HepG2 (cell line): Measurements from ENCODE around the gene UBB.

Experiments used
- IKZF4 ChIP-seq: sonication (generic); formaldehyde crosslinking; IDR thresholded peaks from 2 replicates; pipeline ENCODE4 v1.5.1; 2020; ENCODE audit warnings: borderline replicate concordance, mild to moderate bottlenecking, low read depth, missing genetic modification reagents; ENCODE audit errors: not compliant biosample characterization
- IRF2 ChIP-seq: IDR thresholded peaks from 2 replicates; pipeline ENCODE4 v1.6.1; 2018; ENCODE audit warnings: missing genetic modification reagents, missing compliant biosample characterization
- MAFK ChIP-seq, 2 experiments: IDR thresholded peaks in 1 of 2; conservative IDR thresholded peaks in 1 of 2; 2 replicates each; pipeline ENCODE4 v1.6.1; 2011; ENCODE audit warnings: improper control_type of control experiment in 2 of 2, low read length in 2 of 2
- PAX8 ChIP-seq: sonication (generic); formaldehyde crosslinking; IDR thresholded peaks from 2 replicates; pipeline ENCODE4 v1.8.0; 2022; ENCODE audit warnings: mild to moderate bottlenecking, missing genetic modification reagents, borderline replicate concordance
- POLR2A ChIP-seq, 2 experiments: IDR thresholded peaks; 2 replicates each; pipeline ENCODE4 v1.6.1; 2011; ENCODE audit warnings: low read depth in 2 of 2, low read length in 2 of 2, mild to moderate bottlenecking in 1 of 2, moderate library complexity in 1 of 2; ENCODE audit not compliant: insufficient read depth in 1 of 2
- SOX6 ChIP-seq, 2 experiments: fragments of 450-650 bp in 1 of 2; sonication (generic) in 1 of 2; formaldehyde crosslinking in 1 of 2; IDR thresholded peaks; 2 replicates each; pipeline versions ENCODE4 v1.4.0 to v1.6.1; 2017 to 2020; ENCODE audit warnings: antibody characterized with exemption in 1 of 2, mild to moderate bottlenecking in 1 of 2, missing genetic modification reagents in 1 of 2
- ZNF331 ChIP-seq: sonication (generic); formaldehyde crosslinking; IDR thresholded peaks from 2 replicates; pipeline ENCODE4 v1.4.0; 2020; ENCODE audit warnings: missing genetic modification reagents
- ZNF501 ChIP-seq: sonication (generic); formaldehyde crosslinking; IDR thresholded peaks from 2 replicates; pipeline ENCODE4 v1.5.1; 2020; ENCODE audit warnings: mild to moderate bottlenecking, moderate library complexity, missing genetic modification reagents
- TF ChIP-seq, protein P1 (sequence below): sonication (generic); formaldehyde crosslinking; IDR thresholded peaks from 2 replicates; pipeline ENCODE4 v1.8.0; 2022; ENCODE audit warnings: mild to moderate bottlenecking, missing genetic modification reagents; ENCODE audit not compliant: insufficient replicate concordance
- TF ChIP-seq, protein P2 (sequence below): sonication (generic); formaldehyde crosslinking; IDR thresholded peaks from 2 replicates; pipeline ENCODE4 v1.5.1; 2020; ENCODE audit warnings: mild to moderate bottlenecking, missing genetic modification reagents, moderate library complexity
- TF ChIP-seq, protein P3 (sequence below): sonication (generic); formaldehyde crosslinking; IDR thresholded peaks from 2 replicates; pipeline ENCODE4 v1.5.0; 2020; ENCODE audit warnings: mild to moderate bottlenecking, missing genetic modification reagents, moderate library complexity
- TF ChIP-seq, protein P4 (sequence below): fragments of 450-650 bp; IDR thresholded peaks from 2 replicates; pipeline ENCODE4 v1.6.1; 2017; ENCODE audit warnings: mild to moderate bottlenecking

DNA sequence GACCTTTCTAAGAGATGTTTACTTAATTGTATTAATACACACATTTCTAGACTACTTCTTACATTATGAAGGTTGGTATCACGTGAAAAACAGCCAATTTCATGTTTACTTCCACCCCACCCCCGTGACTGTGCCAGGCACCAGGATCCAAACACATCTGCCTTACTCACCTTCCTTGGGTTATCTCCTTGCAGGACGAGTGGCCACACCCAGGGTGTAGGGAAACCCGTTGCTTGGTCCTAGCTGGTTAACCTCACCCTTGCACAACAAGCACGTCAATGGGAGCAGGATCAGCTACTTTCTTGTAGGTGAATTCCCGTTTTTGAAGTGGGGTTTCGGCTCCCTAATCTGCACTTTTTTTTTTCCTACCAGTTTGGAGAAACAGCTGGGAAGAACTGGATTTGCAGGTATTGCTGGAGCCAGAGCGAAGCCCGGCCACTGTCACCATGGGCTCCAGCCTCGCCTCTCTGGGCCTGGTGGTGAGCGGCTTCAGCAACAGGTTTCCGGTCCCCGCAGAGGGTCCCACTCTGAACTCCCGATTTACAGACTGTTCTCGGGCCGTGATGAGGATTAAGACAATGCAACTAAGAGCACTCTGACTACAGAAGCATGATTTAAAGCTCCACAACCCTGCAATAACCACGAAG, 2.1 kb upstream of the UBB start:
- TF ChIP-seq, protein P1, sequence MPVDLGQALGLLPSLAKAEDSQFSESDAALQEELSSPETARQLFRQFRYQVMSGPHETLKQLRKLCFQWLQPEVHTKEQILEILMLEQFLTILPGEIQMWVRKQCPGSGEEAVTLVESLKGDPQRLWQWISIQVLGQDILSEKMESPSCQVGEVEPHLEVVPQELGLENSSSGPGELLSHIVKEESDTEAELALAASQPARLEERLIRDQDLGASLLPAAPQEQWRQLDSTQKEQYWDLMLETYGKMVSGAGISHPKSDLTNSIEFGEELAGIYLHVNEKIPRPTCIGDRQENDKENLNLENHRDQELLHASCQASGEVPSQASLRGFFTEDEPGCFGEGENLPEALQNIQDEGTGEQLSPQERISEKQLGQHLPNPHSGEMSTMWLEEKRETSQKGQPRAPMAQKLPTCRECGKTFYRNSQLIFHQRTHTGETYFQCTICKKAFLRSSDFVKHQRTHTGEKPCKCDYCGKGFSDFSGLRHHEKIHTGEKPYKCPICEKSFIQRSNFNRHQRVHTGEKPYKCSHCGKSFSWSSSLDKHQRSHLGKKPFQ (CRISPR knock-in tag) = no peak
- TF ChIP-seq, protein P2, sequence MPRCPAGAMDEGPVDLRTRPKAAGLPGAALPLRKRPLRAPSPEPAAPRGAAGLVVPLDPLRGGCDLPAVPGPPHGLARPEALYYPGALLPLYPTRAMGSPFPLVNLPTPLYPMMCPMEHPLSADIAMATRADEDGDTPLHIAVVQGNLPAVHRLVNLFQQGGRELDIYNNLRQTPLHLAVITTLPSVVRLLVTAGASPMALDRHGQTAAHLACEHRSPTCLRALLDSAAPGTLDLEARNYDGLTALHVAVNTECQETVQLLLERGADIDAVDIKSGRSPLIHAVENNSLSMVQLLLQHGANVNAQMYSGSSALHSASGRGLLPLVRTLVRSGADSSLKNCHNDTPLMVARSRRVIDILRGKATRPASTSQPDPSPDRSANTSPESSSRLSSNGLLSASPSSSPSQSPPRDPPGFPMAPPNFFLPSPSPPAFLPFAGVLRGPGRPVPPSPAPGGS (CRISPR knock-in tag) = no peak
- TF ChIP-seq, protein P3, sequence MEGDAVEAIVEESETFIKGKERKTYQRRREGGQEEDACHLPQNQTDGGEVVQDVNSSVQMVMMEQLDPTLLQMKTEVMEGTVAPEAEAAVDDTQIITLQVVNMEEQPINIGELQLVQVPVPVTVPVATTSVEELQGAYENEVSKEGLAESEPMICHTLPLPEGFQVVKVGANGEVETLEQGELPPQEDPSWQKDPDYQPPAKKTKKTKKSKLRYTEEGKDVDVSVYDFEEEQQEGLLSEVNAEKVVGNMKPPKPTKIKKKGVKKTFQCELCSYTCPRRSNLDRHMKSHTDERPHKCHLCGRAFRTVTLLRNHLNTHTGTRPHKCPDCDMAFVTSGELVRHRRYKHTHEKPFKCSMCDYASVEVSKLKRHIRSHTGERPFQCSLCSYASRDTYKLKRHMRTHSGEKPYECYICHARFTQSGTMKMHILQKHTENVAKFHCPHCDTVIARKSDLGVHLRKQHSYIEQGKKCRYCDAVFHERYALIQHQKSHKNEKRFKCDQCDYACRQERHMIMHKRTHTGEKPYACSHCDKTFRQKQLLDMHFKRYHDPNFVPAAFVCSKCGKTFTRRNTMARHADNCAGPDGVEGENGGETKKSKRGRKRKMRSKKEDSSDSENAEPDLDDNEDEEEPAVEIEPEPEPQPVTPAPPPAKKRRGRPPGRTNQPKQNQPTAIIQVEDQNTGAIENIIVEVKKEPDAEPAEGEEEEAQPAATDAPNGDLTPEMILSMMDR (CRISPR knock-in tag) = no peak
- TF ChIP-seq IRF2 (CRISPR knock-in tag) (no peak), POLR2A (IDR thresholded peaks at IDR 0.05; ENCODE audit: insufficient read depth in 1 of 2, low read depth in 2 of 2, low read length in 2 of 2) (no peak), ZNF331 (CRISPR knock-in tag) (no peak), IKZF4 (CRISPR knock-in tag) (no peak), MAFK (conservative IDR thresholded peaks at IDR 0.05 in 1 of 2, IDR thresholded peaks at IDR 0.05 in 1 of 2; ENCODE audit: low read length in 2 of 2) (no peak), ZNF501 (CRISPR knock-in tag) (no peak), SOX6 (IDR thresholded peaks at IDR 0.05) (no peak), SOX6 (CRISPR knock-in tag; IDR thresholded peaks at IDR 0.05) (no peak), PAX8 (CRISPR knock-in tag) (no peak)
- TF ChIP-seq, protein P4, sequence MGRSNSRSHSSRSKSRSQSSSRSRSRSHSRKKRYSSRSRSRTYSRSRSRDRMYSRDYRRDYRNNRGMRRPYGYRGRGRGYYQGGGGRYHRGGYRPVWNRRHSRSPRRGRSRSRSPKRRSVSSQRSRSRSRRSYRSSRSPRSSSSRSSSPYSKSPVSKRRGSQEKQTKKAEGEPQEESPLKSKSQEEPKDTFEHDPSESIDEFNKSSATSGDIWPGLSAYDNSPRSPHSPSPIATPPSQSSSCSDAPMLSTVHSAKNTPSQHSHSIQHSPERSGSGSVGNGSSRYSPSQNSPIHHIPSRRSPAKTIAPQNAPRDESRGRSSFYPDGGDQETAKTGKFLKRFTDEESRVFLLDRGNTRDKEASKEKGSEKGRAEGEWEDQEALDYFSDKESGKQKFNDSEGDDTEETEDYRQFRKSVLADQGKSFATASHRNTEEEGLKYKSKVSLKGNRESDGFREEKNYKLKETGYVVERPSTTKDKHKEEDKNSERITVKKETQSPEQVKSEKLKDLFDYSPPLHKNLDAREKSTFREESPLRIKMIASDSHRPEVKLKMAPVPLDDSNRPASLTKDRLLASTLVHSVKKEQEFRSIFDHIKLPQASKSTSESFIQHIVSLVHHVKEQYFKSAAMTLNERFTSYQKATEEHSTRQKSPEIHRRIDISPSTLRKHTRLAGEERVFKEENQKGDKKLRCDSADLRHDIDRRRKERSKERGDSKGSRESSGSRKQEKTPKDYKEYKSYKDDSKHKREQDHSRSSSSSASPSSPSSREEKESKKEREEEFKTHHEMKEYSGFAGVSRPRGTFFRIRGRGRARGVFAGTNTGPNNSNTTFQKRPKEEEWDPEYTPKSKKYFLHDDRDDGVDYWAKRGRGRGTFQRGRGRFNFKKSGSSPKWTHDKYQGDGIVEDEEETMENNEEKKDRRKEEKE = no peak
